GM21825 (cell line): Measurements from ENCODE around the gene KSR1.
"Not testable (repeated sequence)": the region's sequence is repeated elsewhere in the genome, so short reads cannot be mapped to it uniquely, and the experiment has no call there.

Experiments used
- ATAC-seq: cut with Tn5 transposase; IDR thresholded peaks from one replicate; pipeline ENCODE4 v1.9.1; 2021; ENCODE audit warnings: mild to moderate bottlenecking, moderate library complexity; ENCODE audit not compliant: unreplicated experiment

The KSR1 gene

DNA sequence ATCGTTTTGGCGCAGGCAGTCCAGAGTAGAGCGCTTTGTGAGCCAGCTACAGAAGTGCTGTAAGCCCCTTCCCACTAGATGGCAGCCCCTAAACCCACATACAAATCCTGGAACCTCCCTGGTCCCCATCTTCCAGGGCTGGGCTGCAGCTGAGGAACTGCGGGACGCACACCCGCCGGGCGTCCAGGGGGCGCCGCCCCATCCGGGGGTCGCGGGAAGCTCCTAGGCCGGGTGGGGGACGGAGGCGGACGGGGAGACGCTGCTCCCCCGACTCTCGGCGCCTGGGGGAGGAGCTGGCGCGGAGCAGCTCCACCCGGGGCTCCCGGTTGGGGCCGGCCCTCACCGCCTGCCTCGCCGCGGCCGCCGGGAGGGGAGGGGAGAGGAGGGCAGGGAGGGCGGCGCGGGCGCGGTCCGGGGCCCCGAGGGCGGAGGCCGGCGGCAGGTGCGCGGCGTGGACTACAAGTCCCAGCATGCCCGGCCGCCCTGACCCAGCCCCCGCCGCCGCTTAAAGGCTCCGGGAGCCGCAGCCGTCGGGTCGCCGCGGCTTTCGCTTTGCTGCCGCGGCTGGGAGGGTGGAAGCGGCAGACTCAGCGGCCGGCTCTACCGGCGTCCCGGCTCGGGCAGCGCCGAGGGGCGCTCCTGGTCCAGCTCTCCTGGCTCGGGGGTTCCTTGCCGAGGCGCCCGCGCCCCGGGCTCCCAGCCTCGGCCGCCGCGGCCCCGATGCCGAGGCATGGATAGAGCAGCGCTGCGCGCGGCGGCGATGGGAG is at the start of gene KSR1:
TSS of gene KSR1 (plus strand) at position 535 of the 767 bp plus-strand sequence. CDS start at position 731, 196 bp downstream.
- ATAC-seq = peak; percentile 84

GRCh38 chr17:27407916-27408864 is 48.1 kb upstream of the KSR1 start:
- ATAC-seq = no peak

DNA sequence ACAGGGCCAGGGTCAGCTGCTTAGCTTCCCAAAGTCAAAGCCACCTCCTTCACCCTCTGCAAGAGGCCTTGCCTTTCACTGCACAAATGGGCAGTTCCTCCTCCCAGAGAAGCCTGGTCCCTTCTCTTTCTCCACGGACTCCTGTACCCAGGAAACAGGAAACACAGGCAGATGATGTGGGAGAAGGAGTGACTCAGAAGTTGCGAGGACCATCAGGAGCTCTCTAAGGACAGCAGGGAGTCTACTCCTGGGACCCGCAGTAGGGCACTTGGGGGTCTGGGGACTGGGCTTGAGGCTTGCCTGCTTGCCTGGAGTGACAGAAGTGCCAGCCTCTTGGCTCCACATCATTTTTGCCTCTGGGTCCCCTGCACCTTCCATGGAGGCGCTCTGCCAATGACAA is 47.4 kb upstream of the KSR1 start:
- no peak for ATAC-seq

GRCh38 chr17:27412158-27412557 is 44.1 kb upstream of the KSR1 start:
- ATAC-seq = not testable (repeated sequence)

DNA sequence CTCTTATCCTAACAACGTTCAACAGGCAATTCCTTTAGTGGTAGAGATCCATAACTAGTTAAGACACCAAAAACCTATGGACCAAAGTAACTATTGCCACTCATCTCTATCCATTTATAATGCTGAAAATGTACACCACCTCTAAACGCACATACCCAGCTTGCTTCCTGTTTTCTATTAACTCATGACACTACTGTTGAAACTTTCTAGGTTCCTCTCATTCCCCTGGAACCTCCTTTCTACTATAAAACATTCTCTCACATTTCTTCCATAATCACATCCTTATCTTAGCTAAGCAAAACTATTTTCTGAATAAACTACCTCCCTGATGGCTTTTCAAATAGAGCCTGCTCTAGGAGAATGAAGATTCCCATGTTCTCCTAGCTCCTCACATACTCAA is 42.9 kb upstream of the KSR1 start:
- ATAC-seq = no peak

DNA sequence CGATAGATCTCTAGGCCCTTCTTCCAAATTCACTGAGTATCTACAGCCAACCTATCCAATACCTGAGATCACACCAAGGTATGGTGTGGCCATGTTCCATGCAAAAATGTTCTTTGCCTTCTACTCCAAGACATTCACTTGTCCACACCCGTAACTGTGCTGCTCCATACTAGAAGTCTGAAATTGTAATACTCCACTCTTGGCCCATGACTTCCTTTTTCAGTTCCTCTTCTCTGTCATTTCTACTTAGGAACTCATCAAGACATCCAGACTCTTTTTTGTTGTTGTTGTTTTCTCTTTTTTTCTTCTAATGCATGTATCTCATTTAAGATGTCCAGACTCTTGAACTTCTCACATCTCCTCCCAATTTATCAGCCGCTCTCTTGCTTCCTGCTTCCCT is 42.5 kb upstream of the KSR1 start:
- ATAC-seq = no peak

GRCh38 chr17:27414271-27414670 is 42.0 kb upstream of the KSR1 start:
- ATAC-seq = no peak

GRCh38 chr17:27414694-27415093 is 41.6 kb upstream of the KSR1 start:
- ATAC-seq = no peak

- no peak for ATAC-seq
Observed at GRCh38 chr17:27415120-27415795, 41.0 kb upstream of the KSR1 start.

DNA sequence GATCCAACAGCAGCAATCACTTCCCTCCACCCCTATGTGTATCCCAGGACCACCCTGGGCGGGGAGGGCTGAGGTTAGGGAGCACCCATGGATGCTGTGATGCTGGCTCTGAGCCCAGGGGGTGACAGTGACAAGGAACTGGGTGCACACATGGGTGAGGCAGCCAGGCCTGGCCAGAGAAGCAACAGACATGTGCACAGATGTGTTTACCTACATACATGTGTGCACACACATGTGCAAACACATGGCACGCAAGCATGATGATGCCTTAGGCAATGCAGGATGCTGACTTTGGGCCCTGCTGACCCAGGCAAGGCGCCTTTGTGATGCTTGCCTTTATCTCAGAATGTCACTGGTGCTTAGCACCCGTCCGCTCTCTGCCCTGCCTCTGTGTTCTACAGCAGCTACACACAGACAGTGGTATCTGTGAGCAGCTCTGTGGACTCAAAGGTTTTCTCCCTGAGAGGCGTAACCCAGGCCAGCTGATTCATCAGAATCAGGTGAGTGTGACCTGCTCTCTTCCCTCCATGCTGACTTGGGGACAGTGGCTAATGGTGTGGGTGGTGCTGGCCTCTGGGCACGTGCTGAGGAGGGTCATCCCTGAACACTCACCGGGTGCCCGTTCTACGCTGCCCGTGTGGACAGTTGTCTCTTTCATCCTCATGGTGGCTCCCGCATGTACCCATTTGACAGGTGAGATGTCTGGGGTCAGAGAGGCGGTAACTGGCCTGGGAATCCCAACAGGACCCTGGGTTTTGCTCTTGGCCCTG is 38.5 kb upstream of the KSR1 start:
- no peak for ATAC-seq

DNA sequence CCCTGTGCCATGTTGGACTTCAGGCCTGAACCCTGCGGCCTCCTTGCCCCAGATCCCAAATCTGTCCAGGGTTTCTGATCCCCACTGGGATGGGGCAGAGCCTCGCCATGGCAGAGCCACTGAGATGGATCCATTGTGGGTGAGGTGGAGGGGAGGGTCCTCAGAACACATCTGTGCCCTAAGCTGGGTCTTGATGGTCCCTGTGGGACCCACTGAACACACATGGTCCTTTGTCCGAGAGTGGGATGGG is 38.0 kb upstream of the KSR1 start:
- no peak for ATAC-seq

DNA sequence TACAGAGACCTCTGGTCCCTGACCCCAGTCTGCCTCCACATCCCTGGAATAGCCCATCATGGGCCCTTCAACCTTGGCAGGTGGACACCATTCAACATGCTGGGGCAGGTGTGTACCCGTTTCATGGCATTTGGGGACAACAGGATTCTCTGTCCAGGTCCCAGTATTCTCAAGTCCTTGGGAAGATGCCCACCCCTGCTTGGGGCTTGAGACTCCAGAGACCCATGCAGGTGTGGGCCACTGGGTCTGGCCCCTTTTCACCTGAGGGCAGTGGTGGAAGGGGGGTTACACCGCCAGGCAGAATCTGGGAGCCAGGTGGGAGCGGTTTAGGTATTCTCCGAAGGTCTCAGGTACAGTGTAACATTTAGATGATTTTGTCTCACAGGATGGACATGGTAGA is 37.1 kb upstream of the KSR1 start:
- no peak for ATAC-seq

GRCh38 chr17:27420211-27420950 is 35.9 kb upstream of the KSR1 start:
- no peak for ATAC-seq

DNA sequence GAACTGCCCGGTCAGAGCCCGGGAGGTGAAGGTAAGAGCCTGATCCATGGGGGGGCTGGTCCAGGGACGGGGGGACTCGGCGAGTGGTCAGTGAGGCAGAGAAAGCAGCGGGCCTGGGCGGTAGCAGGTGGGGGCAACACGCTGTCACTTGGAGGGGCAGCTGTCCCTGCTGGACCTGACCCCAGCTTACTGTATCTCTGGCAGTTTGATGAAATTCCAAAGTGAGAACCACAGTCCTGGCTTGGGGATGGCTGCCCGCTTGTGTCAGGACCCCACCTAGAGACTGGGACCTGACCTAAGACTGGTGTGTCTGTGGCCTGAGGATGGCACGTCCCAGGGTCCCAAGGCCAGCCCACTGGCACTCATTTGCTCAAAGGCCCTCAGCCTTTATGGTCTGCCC is 35.1 kb upstream of the KSR1 start:
- ATAC-seq = no peak

GRCh38 chr17:27421626-27422025 is 34.6 kb upstream of the KSR1 start:
- ATAC-seq = not testable (repeated sequence)

- ATAC-seq = no peak
Observed at GRCh38 chr17:27422601-27423000, 33.6 kb upstream of the KSR1 start.

DNA sequence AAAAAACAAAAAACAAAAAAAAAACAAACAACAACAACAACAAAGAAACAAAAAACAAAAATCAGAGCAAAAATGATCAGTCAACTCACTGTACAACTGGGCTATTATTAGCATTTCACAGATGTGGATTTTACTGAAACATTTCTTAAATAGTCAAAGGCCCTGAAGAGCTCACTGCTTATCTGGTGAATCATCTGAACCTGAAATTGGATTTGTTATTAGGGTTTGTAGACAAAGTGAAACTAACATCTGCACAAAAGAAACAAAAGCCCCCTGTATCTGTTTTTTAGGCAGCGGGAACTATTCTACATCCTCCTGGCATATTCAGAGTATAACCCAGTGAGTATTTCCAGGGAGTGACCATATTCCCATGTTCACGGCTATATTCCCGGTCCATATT is 32.6 kb upstream of the KSR1 start:
- no peak for ATAC-seq

DNA sequence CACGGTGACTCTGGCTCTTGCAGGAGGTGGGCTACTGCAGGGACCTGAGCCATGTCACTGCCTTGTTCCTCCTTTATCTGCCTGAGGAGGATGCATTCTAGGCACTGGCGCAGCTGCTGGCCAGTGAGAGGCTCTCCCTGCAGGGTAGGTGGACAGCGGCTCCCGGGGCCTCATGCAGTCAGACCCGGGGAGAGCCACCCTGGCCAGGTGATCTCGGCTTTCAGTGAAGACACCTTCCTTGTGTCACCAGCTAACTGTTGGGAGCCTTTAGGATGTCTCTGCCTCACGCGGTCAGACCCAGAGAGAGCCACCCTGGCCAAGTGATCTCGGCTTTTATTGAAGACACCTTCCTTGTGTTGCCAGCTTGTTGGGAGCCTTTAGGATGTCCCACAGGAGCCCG is 31.7 kb upstream of the KSR1 start:
- ATAC-seq = no peak

DNA sequence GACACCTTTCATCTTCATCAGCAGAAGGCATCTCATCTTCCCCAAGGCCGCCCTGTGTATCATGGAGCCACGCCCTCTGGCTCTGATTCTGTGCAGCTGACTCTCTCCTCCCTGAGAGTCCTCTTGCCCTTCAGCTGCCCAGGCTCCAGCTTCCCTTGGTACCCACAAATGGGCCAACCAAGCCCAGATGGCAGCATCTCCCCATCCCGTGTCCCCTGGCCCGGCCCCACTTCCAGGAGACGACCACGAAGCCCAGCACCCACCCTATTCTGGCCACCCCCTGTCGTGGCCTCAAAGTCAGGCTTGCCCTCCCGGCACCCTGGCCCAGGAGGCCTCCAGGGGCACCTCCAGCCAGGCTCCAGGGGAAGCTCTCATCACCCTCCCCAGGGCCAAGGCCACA is 31.3 kb upstream of the KSR1 start:
- no peak for ATAC-seq

DNA sequence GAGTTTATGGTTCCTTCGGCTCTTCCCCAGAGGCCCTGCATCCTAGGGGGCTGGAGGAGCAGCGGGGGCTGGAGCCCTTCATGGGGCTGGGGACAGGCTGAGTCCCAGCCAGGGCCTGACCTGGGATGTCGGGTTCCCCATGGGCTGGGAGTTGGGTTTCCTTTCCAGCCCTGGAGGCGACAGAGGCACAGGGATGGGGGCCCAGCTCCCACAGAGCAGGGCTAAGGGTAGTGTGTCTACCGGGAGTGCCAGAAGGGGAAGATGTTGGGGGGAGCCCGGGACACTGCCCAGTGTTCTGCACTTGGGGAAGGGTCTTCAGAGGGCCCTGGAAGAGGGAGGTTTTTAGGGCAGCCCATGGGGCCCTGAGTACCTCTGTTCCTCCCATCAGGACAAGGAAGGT is 30.7 kb upstream of the KSR1 start:
- ATAC-seq = not testable (repeated sequence)
